BJ (cell line): Measurements from ENCODE around the gene LMCD1. TPM values are rescaled to one million over a fixed set of nuclear protein-coding genes. Genes with fewer than 3 reads are reported as not detected.

Source experiments
- CTCF ChIA-PET: fragments of 350-600 bp; formaldehyde crosslinking; extraction: SDS; loops from one replicate; lab custom pipeline; 2021; ENCODE audit warnings: antibody characterized with exemption, inconsistent platforms; lab: Yijun Ruan, JAX
- POLR2A ChIA-PET: fragments of 300-600 bp; sonication (Branson Sonifier 250); formaldehyde crosslinking; extraction: SDS; loops from one replicate; lab custom pipeline; 2021; ENCODE audit warnings: antibody characterized with exemption; lab: Charles Lee
- DNase-seq: peaks from one replicate; pipeline ENCODE4 v3.0.0-alpha.2; 2011; ENCODE audit warnings: low read depth
- H3K27me3 ChIP-seq: 2 replicates; pipeline ENCODE4 v1.6.0; 2011; ENCODE audit warnings: low read length; ENCODE audit not compliant: control insufficient read depth, insufficient read depth
- H3K36me3 ChIP-seq: 2 replicates; pipeline ENCODE4 v1.5.1; 2011; ENCODE audit warnings: low read length; ENCODE audit not compliant: control insufficient read depth, insufficient read depth
- H3K4me3 ChIP-seq: 2 replicates; pipeline ENCODE4 v1.5.1; 2011; ENCODE audit warnings: low read depth, mild to moderate bottlenecking, control low read depth, low read length
- polyA plus RNA-seq: library from polyadenylated mRNA; depleted of rRNA; stranded (reverse); fragments of >200 nt; gene quantifications from 2 replicates; pipeline ENCODE4 v1.2.3, GENCODE V29; 2011
- TF ChIP-seq, protein P1 (sequence below): IDR thresholded peaks from 2 replicates; pipeline ENCODE4 v1.5.1; 2011; ENCODE audit warnings: low read depth, mild to moderate bottlenecking, control low read depth, inconsistent platforms, low read length, moderate library complexity; ENCODE audit not compliant: insufficient read depth

Gene LMCD1
- polyA plus RNA-seq, 1 experiment, result 168 TPM

DNA sequence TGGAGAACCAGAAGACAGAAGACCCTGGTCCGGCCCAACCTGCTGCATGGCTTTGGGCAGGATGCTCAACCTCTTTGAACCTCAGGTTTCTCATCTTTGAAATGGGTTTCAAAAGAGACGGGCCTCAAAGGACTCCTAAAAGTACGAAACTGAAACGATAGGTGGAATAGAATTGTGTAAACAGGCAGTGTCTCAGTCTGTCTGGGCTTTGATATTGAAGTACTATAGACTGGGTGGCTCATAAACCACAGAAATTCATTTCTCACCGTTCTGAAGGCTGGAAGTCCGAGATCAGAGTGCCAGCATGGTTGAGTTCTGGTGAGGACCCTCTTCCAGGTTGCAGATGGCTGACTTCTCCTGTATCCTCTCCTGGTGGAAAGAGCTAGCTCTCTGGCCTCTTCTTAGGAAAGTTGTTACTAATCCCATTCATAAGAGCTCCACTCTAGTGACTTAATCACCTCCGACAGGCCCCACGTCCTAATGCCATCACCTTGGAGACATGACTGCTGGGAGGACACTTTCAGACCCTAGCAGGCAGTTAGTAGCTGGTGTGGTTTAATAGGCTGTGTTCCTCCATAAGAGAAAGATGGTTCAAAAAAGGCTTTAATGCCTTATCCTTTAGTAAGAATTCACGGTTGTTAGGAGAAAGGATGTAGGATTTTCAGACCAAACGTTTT is 107.3 kb downstream of the LMCD1 start:
- no peak for DNase-seq
- Histone ChIP-seq H3K27me3 (no peaks in the 10 kb centered on the region), H3K36me3 (no peaks in the 10 kb centered on the region), H3K4me3 (no peak overlapping the region)
- POLR2A ChIA-PET, result interaction anchor here (0.6 kb wide), 1 partner anchor 307 kb away, joined by 3 read pairs; no protein-coding TSS in a partner anchor
- TF ChIP-seq, protein P1, sequence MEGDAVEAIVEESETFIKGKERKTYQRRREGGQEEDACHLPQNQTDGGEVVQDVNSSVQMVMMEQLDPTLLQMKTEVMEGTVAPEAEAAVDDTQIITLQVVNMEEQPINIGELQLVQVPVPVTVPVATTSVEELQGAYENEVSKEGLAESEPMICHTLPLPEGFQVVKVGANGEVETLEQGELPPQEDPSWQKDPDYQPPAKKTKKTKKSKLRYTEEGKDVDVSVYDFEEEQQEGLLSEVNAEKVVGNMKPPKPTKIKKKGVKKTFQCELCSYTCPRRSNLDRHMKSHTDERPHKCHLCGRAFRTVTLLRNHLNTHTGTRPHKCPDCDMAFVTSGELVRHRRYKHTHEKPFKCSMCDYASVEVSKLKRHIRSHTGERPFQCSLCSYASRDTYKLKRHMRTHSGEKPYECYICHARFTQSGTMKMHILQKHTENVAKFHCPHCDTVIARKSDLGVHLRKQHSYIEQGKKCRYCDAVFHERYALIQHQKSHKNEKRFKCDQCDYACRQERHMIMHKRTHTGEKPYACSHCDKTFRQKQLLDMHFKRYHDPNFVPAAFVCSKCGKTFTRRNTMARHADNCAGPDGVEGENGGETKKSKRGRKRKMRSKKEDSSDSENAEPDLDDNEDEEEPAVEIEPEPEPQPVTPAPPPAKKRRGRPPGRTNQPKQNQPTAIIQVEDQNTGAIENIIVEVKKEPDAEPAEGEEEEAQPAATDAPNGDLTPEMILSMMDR, result no peak
- CTCF ChIA-PET, result interaction anchor here (1.5 to 3.2 kb wide), 4 partner anchors 13 to 172 kb away, joined by 4 to 15 read pairs (median 6); no protein-coding TSS in a partner anchor

DNA sequence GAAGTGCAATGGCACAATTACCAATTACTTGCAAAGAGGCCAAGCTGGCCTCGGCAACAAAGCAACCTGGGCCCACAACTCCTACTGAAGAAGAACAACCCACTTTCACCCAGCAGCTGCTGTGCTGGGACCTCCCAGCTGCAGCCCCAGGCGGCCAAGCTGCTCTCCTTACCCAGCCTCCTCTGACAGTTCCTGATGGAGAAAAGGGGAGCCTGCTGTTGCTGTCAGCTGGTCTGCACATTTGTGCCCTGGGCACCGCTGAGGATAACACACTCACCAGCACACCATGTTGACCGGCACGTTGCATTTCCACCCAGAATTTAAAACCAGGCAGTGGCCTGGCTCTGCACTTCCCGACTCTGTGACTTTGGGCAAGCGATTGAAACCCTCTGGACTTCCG is 109.3 kb downstream of the LMCD1 start:
- no peaks in the 10 kb centered on the region for H3K36me3 ChIP-seq
- ChIA-PET CTCF (interaction anchor here (0.7 to 2.2 kb wide), 4 partner anchors 11 to 169 kb away, joined by 3 to 7 read pairs (median 4); no protein-coding TSS in a partner anchor), POLR2A (no interaction called here)
- TF ChIP-seq, protein P1, result no peak
- no peak for DNase-seq
- no peak overlapping the region for H3K4me3 ChIP-seq
- no peaks in the 10 kb centered on the region for H3K27me3 ChIP-seq

DNA sequence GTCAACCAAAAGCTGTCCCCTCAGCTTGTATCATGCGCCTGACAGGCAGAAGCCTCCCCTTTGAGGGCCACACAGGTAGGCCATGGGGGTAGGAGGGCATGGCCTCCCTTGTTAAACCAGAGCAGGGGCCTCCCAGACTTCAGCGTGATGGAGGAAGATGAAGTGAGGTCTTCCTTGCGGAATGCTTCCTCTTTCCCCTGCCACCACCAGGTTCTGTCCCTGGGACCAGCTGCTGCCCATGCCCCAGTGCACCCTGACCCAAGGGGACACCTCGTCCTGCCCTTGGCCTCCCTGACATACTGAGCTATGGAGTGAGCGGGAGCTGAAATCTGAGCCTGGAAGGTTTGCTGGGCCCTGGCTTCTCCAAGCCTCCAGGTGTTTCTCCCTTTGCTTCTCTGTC is 116.3 kb downstream of the LMCD1 start:
- Histone ChIP-seq H3K4me3 (no peak overlapping the region), H3K27me3 (no peaks in the 10 kb centered on the region), H3K36me3 (no peaks in the 10 kb centered on the region)
- CTCF ChIA-PET, result interaction anchor here (0.6 kb wide), 2 partner anchors 17 to 138 kb away, joined by 3 read pairs; no protein-coding TSS in a partner anchor
- TF ChIP-seq, protein P1, result no peak
- POLR2A ChIA-PET, result no interaction called here
- DNase-seq, result no peak

DNA sequence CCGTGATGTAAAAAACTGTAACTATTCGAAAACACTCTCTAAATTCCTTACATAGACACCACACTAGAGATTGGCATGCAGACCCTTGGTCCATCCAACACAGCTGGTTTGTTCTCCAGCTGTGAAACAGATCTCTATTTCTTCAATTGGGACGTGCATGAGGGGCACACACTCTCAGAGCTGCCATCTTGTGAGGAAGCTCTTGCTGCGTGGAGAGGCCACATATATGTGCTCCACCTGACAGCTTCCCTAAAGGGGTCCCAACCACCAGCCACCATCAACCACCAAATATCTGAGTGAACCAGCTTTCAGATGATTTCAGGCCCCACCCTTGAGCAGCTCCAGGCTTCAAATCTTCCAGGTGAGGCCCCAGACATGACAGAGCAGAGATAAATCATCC is 117.3 kb downstream of the LMCD1 start:
- TF ChIP-seq, protein P1, result no peak
- ChIA-PET CTCF (interaction anchor here (0.8 kb wide), 1 partner anchor 17 kb away, joined by 4 read pairs; no protein-coding TSS in a partner anchor), POLR2A (no interaction called here)
- no peaks in the 10 kb centered on the region for H3K27me3 ChIP-seq
- no peaks in the 10 kb centered on the region for H3K36me3 ChIP-seq
- DNase-seq, result no peak
- H3K4me3 ChIP-seq, result no peak overlapping the region

DNA sequence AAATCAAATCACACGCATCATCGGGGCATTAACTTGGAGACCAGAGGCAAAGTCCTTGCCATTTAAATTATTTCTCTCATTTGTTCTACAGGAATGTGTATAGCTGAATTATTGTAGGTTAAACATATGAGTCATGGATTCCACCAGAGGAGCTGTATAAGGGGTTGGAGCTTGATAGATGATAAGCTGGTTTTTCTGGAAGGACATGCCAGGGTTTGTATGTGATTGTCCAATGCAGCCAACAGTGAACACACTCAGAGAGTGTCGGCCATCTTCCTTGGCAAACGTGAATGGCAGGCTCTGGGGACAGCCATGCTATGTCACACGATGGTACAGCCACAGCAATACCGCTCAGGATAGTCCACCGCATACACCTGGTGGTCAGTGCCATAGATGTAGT is 117.9 kb downstream of the LMCD1 start:
- ChIA-PET POLR2A (no interaction called here), CTCF (interaction anchor here (0.6 to 3.6 kb wide), 3 partner anchors 18 to 176 kb away, joined by 3 to 42 read pairs (median 4); no protein-coding TSS in a partner anchor)
- no peaks in the 10 kb centered on the region for H3K27me3 ChIP-seq
- H3K4me3 ChIP-seq, result no peak overlapping the region
- DNase-seq, result no peak
- TF ChIP-seq, protein P1, result no peak
- no peaks in the 10 kb centered on the region for H3K36me3 ChIP-seq
